ENCODE measurements around the gene TSKS. TPM values are rescaled to one million over a fixed set of nuclear protein-coding genes. Genes with fewer than 3 reads are reported as not detected.

Gene TSKS
- total and polyA plus RNA-seq, 2 donors (not counting 1 experiment from before 2014, with no cell fraction given): not detected

DNA sequence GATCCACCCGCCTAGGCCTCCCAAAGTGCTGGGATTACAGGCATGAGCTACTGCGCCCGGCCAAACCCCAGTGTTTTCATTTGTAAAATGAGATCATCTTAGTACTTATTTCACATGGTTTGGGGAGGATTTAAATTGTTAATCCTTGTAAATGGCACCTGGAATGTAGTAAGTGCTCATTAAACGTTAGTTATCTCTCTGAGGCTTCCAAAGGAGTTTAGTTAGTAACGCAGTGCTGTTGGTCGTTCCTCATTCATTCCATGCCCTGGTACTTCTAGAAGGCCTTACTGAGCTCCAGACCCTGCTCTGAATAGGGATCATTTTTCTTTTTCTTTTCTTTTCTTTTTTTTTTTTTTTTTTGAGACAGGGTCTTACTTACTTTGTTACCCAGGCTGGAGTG is 67.0 kb downstream of the TSKS start:
- Histone ChIP-seq H3K4me3 (replicated peaks in 1 of 4; ENCODE audit: control extremely low read depth in 1 of 4, insufficient read depth in 1 of 4, low read depth in 3 of 4, low read length in 4 of 4) (no peak overlapping the region), H3K9me3 (ENCODE audit: control insufficient read depth, insufficient read depth, low read depth, low read length) (no peaks in the 10 kb centered on the region), H2AFZ (ENCODE audit: low read length) (no peak overlapping the region), H3K27me3 (ENCODE audit: control insufficient read depth, insufficient read depth, low read length) (no peaks in the 10 kb centered on the region), H3K27ac (ENCODE audit: insufficient read depth, low read length) (no peak overlapping the region), H3K9ac (ENCODE audit: insufficient read depth, low read length) (no peak overlapping the region), H4K20me1 (ENCODE audit: control insufficient read depth, extremely low read depth, insufficient read depth, low read length) (no peaks in the 10 kb centered on the region), H3K79me2 (ENCODE audit: control insufficient read depth, insufficient read depth, low read length) (no peaks in the 10 kb centered on the region), H3K4me2 (ENCODE audit: extremely low read depth, insufficient read depth, low read length) (no peak overlapping the region), H3K4me1 (ENCODE audit: control insufficient read depth, extremely low read depth, insufficient read depth, low read length) (peaks cover 2% of the 10 kb centered on the region), H3K36me3 (ENCODE audit: control insufficient read depth, insufficient read depth, low read length) (no peaks in the 10 kb centered on the region)
- no peak for DNase-seq (ENCODE audit: low read depth in 2 of 2)
- TF ChIP-seq, protein P1, sequence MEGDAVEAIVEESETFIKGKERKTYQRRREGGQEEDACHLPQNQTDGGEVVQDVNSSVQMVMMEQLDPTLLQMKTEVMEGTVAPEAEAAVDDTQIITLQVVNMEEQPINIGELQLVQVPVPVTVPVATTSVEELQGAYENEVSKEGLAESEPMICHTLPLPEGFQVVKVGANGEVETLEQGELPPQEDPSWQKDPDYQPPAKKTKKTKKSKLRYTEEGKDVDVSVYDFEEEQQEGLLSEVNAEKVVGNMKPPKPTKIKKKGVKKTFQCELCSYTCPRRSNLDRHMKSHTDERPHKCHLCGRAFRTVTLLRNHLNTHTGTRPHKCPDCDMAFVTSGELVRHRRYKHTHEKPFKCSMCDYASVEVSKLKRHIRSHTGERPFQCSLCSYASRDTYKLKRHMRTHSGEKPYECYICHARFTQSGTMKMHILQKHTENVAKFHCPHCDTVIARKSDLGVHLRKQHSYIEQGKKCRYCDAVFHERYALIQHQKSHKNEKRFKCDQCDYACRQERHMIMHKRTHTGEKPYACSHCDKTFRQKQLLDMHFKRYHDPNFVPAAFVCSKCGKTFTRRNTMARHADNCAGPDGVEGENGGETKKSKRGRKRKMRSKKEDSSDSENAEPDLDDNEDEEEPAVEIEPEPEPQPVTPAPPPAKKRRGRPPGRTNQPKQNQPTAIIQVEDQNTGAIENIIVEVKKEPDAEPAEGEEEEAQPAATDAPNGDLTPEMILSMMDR (conservative IDR thresholded peaks at IDR 0.05 in 1 of 2, IDR thresholded peaks at IDR 0.05 in 1 of 2; ENCODE audit: low read depth in 1 of 2, low read length in 2 of 2): no peak
- TF ChIP-seq EZH2 (IDR thresholded peaks at IDR 0.05; ENCODE audit: low read length, missing control alignments): no peak

DNA sequence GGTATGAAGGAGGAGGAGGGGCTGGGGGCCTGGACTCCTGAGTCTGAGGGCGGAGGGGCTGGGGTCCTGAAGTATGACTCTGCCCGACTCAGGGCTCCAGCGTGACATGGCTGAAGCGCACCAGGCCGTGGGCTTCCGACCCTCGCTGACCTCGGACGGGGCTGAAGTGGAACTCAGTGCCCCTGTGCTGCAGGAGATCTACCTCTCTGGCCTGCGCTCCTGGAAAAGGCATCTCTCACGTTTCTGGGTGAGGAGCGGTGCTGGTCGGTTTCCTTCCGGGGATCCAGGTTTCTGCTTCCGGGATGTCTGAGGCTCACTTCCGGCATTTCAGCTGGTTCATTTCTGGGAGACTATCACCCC is 71.0 kb downstream of the TSKS start:
- H3K4me2 ChIP-seq (ENCODE audit: extremely low read depth, insufficient read depth, low read length): no peak overlapping the region
- TF ChIP-seq, protein P1 (conservative IDR thresholded peaks at IDR 0.05 in 1 of 2, IDR thresholded peaks at IDR 0.05 in 1 of 2; ENCODE audit: low read depth in 1 of 2, low read length in 2 of 2): no peak
- no peak for TF ChIP-seq EZH2 (IDR thresholded peaks at IDR 0.05; ENCODE audit: low read length, missing control alignments)
- DNase-seq (ENCODE audit: low read depth in 2 of 2): no peak
- no peaks in the 10 kb centered on the region for H3K79me2 ChIP-seq (ENCODE audit: control insufficient read depth, insufficient read depth, low read length)
- H3K9ac ChIP-seq (ENCODE audit: insufficient read depth, low read length): no peak overlapping the region
- no peak overlapping the region for H3K27ac ChIP-seq (ENCODE audit: insufficient read depth, low read length)
- peaks cover 5% of the 10 kb centered on the region for H3K4me1 ChIP-seq (ENCODE audit: control insufficient read depth, extremely low read depth, insufficient read depth, low read length)
- no peaks in the 10 kb centered on the region for H3K27me3 ChIP-seq (ENCODE audit: control insufficient read depth, insufficient read depth, low read length)
- H3K9me3 ChIP-seq (ENCODE audit: control insufficient read depth, insufficient read depth, low read depth, low read length): no peaks in the 10 kb centered on the region
- no peak overlapping the region for H2AFZ ChIP-seq (ENCODE audit: low read length)
- peak overlapping the region in 1 of 4 experiments; percentile 64 for H3K4me3 ChIP-seq (replicated peaks in 1 of 4; ENCODE audit: control extremely low read depth in 1 of 4, insufficient read depth in 1 of 4, low read depth in 3 of 4, low read length in 4 of 4)
- H4K20me1 ChIP-seq (ENCODE audit: control insufficient read depth, extremely low read depth, insufficient read depth, low read length): no peaks in the 10 kb centered on the region
- peaks cover 2% of the 10 kb centered on the region for H3K36me3 ChIP-seq (ENCODE audit: control insufficient read depth, insufficient read depth, low read length)

DNA sequence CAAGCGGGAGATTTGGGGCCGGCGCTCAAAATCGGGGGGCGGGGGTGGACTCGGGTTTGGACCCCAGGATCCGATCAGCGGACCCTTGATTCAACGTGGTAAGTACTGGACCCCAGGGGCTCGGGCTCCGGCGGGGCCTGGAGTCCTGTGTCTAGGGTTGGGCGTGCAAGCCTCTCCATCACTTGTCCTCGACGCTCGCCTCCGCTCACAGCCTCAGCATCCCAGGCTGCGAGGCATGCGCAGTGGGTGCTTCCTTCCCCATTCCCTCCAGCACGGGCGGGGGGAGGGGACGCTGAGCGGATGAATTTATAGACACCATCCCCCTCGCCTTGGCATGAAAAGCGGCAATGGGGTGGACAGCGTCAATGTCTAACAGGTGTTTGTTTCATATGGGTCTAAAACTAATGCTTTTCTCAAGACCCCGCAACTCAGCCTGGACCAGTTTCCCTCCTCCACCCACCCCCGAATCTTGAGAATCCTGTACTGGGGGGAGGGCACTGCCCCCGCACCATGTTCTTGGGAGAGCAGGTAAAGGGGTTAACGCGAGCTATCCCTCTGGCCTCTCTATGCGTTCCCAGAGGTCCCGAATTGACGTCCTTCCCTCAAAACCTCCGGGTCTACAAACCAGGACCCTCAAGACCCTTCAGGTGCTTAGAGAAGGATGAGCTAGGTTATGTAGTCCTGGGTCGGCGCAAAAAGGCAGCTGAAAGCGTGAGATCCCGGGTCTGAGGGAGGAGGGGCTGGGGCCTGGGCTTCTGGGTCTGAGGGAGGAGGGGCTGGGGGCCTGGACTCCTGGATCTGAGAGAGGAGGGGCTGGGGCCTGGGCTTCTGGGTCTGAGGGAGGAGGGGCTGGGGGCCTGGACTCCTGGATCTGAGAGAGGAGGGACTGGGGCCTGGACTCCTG is 71.6 kb downstream of the TSKS start:
- Histone ChIP-seq H2AFZ (ENCODE audit: low read length) (peak overlapping the region; percentile 77), H3K4me3 (replicated peaks in 1 of 4; ENCODE audit: control extremely low read depth in 1 of 4, insufficient read depth in 1 of 4, low read depth in 3 of 4, low read length in 4 of 4) (peak overlapping the region; percentile 43 to 69 (median 64)), H3K36me3 (ENCODE audit: control insufficient read depth, insufficient read depth, low read length) (peaks cover 3% of the 10 kb centered on the region), H3K9me3 (ENCODE audit: control insufficient read depth, insufficient read depth, low read depth, low read length) (no peaks in the 10 kb centered on the region), H3K27me3 (ENCODE audit: control insufficient read depth, insufficient read depth, low read length) (no peaks in the 10 kb centered on the region), H3K4me1 (ENCODE audit: control insufficient read depth, extremely low read depth, insufficient read depth, low read length) (peaks cover 5% of the 10 kb centered on the region), H3K9ac (ENCODE audit: insufficient read depth, low read length) (no peak overlapping the region), H3K4me2 (ENCODE audit: extremely low read depth, insufficient read depth, low read length) (peak overlapping the region; percentile 100), H3K27ac (ENCODE audit: insufficient read depth, low read length) (no peak overlapping the region), H4K20me1 (ENCODE audit: control insufficient read depth, extremely low read depth, insufficient read depth, low read length) (no peaks in the 10 kb centered on the region), H3K79me2 (ENCODE audit: control insufficient read depth, insufficient read depth, low read length) (no peaks in the 10 kb centered on the region)
- TF ChIP-seq EZH2 (IDR thresholded peaks at IDR 0.05; ENCODE audit: low read length, missing control alignments): no peak
- TF ChIP-seq, protein P1 (conservative IDR thresholded peaks at IDR 0.05 in 1 of 2, IDR thresholded peaks at IDR 0.05 in 1 of 2; ENCODE audit: low read depth in 1 of 2, low read length in 2 of 2): no peak
- peak; percentile 66 to 73 for DNase-seq (ENCODE audit: low read depth in 2 of 2)

All from fibroblast of lung (primary cell).